Endometrial microvascular endothelial cells (primary cell): Measurements from ENCODE around the gene COL4A2. TPM values are rescaled to one million over a fixed set of nuclear protein-coding genes. Genes with fewer than 3 reads are reported as not detected.
"Not testable (repeated sequence)": the region's sequence is repeated elsewhere in the genome, so short reads cannot be mapped to it uniquely, and the experiment has no call there.

Experiments used
- in situ Hi-C: cut with HindIII; loops from 2 replicates; pipeline ENCODE4 v1.10.0; 2017; ENCODE audit warnings: low sequenced_read_pairs, low pct_unique_long_range_greater_than_20kb; ENCODE audit errors: inconsistent ontology term
- total RNA-seq: library from RNA; depleted of rRNA; stranded (reverse); fragments of >200 nt; gene quantifications from one replicate; pipeline ENCODE4 v1.2.3, GENCODE V29; 2015; ENCODE audit errors: inconsistent ontology term

The COL4A2 gene
- total RNA-seq, 1 donor from 2014 or later = 444 TPM

DNA sequence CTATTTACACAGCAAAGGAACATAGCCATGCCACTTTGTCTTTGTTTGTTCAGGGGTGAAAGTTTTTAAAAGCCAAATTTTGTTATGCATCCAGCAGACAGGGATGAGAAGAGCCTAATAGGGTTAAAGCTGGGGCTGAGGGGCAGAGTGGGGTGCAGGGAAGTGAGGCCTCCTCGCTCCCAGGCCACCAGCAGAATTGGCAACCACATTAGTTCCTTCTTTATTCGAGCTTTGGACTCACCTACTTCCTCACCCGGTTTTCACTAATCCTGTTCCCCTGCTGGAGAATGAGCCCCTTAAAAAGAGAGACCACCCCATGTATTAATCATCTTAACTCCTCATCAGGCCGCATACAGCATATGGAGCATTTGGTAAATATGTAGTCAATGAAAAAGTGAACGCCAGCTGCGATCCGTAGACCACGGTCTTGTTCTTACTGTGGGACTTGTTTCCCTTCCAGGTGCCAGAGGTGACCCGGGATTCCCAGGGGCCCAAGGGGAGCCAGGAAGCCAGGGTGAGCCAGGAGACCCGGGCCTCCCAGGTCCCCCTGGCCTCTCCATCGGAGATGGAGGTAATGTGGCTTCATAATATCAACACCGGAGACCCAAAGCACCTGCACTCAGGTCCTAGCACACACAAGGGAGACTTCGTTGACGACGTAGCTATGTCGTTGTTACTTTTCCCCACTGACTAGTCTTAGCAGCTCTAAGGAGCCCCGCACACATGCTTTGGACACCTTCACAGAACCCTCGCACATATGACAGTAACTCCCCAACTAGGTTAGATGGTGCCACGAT, 142.3 kb downstream of the COL4A2 start:
- in situ Hi-C loops = no loop called here

GRCh38 chr13:110450016-110450900, 143.2 kb downstream of the COL4A2 start:
- in situ Hi-C loops = no loop called here

GRCh38 chr13:110450941-110451730, 144.1 kb downstream of the COL4A2 start:
- in situ Hi-C loops = no loop called here

DNA sequence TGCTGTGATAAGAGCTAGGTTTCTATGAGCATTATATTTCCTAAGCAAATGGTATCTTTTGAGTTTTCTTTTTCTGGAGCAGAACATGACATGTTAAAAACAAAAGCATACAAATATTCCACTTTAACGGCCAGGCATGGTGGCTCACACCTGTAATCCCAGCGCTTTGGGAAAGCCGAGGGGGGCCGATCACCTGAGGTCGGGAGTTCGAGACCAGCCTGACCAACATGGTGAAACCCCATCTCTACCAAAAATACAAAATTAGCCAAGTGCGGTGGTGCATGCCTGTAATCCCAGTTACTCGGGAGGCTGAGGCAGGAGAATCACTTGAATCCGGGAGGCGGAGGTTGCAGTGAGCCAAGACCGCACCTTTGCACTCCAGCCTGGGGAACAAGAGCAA, 146.0 kb downstream of the COL4A2 start:
- in situ Hi-C loops = not testable (repeated sequence)

GRCh38 chr13:110453797-110454196, 146.7 kb downstream of the COL4A2 start:
- in situ Hi-C loops = no loop called here

DNA sequence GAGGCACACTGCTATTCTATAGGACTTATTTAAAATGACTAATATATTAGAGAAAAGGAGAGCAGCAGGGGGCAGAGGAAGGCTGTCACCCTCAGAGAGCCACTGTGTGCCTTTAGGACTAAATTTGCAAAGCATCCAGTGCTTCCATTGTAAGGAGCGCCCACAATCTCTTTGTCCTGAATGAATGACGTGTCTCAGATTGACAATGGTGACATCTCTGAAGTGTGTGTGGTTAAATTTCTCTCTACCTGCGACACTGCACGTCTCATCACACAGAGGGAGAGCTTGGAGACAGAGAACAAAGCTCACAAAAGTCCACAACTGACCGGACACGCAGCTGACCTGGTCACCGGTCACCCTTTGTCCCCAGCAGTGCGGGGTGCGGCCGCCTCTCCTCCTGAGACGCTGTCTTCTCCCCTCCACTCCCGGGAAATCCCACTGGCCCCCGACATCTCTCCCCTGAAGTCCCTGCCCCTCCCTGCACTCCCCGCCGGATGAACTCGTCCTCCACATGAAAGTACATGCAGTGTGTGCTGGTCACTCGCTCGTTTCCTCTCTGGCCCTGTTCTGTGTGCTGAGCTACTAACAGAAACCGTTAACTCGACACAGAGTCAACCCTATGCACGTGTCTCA, 147.3 kb downstream of the COL4A2 start:
- in situ Hi-C loops = no loop called here

DNA sequence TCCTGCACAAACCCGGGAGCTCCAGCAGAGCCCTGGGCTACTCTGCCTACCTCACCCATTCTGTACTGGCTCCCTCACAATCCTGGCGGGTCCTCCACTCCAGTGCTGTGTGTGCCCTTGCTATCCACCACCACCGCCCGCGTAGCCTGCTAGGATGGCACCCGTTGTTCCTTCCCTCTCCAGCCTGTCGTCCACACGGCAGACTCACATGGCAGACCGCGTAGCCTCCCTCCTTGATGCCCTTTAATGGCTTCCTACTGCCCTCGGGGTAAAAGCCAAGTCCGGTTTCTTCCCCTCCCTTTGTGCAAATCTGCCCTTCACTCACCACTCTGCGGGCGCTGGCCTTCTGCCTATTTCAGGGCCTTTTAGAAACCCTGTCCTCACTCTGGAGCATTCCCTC, 147.9 kb downstream of the COL4A2 start:
- in situ Hi-C loops = no loop called here

GRCh38 chr13:110455444-110455843, 148.4 kb downstream of the COL4A2 start:
- in situ Hi-C loops = no loop called here

DNA sequence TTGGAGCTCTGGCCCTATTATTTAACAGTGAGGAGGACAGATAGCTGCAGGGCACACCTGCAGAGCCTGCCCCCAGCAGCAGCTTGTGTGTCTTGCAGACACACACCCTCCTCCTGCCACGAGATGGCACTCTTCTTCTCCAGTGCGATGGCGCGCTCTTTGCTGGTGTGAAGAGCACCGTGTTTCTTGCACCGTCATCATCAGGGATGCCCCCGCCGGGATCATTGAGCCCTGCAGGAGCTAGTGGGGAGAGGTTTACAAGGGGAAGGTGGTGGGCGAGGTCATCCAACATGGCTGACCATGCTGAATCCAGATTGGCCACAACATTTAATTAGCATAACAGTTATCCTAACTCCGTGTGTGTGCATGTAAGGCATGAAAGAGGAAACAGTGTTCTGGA, 148.9 kb downstream of the COL4A2 start:
- in situ Hi-C loops = no loop called here

GRCh38 chr13:110456550-110456949, 149.5 kb downstream of the COL4A2 start:
- in situ Hi-C loops = no loop called here

DNA sequence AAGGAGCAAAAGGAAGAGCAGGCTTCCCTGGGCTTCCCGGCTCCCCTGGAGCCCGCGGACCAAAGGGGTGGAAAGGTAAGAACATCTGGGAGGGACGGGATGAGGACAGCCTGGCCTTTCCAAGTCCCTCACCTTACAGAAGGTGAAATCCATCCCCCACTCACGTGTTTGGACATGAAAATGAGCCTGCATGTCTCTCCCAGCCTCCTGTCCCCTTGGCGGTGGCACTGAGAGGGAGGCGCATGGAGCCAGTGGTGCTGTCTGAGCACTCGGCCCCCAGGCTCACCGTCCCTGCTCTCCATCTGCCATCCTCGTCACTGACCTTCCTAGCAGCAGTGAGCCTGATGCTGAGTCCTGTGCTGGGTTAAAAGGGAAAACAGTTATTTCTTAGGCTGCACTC, 150.3 kb downstream of the COL4A2 start:
- in situ Hi-C loops = no loop called here

DNA sequence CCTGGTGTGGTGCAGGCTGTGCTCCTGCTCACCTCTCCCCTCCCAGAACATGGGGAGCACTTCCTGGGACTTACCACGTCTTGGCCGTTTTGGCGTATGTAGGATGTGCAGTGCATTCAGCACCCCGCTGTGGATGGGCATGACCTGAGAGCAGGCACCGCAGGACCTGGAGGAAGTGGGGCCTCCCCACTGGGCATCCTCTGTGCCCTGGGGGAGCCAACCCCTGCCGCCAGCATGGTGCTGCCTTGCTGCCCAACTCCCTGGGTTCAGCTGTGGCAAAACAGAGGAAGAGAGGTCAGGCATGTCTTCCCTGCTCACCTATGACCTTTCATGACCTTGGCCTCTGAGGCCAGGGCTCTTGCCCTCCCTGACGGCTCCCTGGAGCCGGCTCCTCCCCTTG, 150.9 kb downstream of the COL4A2 start:
- in situ Hi-C loops = no loop called here

DNA sequence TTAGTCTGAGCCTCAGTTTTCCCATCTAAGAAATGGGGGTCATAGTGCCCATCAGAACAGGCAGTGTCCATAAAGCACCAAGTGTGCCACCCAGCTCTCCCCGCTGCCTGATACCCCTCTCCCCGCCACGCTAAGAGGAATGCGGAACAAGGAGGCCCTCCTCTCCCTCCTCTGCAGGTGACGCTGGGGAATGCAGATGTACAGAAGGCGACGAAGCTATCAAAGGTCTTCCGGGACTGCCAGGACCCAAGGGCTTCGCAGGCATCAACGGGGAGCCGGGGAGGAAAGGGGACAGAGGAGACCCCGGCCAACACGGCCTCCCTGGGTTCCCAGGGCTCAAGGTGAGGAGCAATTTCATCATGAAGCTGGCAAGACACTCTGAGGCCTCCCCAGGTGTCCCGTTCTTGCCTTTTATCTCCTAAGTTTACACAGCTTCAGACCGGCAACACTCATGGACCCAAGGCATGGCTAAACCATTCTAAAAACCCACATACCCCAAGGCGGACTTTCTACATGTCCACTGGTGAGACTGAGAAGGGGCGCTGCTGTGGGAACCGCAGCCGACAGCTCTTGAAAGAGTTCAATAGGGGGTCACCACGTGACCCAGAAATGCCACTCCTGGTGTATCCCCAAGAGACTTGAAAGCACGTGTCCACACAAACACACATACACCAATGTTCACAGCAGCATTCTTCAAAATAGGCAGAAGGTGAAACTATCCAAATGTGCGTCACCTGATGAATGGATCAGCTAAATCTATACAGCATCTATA, 151.7 kb downstream of the COL4A2 start:
- in situ Hi-C loops = no loop called here

DNA sequence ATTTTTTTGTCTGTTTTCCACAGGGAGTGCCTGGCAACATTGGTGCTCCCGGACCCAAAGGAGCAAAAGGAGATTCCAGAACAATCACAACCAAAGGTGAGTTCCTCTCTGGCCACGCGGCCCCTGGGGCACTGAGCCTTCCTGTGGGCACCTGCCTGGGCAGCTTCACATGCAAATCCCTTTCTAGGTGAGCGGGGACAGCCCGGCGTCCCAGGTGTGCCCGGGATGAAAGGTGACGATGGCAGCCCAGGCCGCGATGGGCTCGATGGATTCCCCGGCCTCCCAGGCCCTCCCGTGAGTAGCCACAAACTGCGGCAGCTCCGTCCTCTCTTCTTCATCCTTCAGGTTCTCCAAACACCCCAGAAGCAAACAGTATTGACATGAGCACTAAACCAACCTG, 155.0 kb downstream of the COL4A2 start:
- in situ Hi-C loops = no loop called here

- in situ Hi-C loops = no loop called here
Measured at GRCh38 chr13:110463156-110463555, 156.1 kb downstream of the COL4A2 start.

DNA sequence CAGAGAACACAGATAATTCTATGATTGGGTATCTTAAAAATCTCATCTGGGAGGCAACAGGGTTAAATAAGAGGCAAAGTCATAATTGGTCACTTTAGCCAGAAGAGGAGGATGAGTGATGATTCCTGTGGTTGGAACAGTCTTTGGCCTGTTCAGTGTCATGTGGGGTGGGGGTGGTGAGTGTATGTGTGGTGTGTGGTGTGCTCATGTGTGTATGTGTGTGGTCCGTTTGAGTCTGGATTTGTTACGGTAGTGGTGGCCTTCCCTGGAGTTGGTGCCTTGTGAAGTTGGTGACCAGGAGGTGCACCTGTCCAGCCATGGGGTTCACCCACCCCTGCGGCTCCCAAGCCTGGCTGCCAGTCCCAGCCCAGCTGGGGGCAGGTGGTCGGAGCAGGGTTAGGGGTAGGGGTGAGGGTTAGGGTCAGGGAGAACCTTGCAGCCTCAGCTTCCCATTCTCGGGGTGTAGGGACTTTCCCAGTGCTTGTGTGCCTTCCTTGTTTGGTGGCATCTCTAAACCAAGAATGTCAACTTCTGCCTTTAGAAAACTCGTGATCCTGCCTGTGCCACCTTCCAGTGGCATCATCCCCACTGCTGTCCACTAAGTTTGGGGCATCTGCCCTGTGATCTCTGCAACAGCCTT, 156.9 kb downstream of the COL4A2 start:
- in situ Hi-C loops = no loop called here

DNA sequence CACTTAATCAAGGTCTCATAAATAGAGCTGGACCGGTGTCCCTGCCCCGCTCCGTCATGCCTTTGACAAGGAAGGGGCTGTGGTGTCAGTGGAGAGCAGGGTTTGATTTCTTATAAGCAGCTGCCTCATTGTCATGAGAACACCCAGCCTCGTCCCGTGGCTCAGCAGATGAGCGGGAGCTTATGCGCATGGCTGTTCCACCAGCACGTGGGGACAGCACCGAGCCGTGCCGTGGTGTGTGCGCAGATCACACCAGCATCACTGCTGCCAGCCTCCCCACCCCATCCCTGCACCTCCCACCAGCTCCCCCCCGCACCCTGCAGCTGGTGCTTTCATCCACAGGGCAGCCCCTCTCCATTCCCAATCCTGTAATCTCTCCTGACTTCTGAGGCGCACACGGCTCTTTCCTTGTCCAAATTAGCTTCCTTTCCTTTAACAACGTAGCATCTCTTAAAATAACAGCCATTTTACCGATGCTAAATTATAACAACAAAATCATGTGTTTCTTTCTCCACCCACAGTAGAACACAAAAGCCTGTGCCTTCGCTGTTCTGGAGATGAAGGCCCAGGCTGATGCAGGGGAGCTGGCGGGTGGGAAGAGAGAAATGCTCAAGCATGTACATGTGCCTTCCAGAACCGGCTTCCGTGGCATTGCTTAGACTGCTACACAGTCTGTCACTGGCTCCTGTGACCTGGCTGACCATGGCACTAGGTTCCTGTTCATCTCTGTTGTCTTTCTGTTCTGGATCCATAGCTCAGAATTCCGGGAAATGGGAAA, 157.7 kb downstream of the COL4A2 start:
- in situ Hi-C loops = no loop called here
